B cell (primary cell): Measurements from ENCODE around the gene MRPS9. TPM values are rescaled to one million over a fixed set of nuclear protein-coding genes. Genes with fewer than 3 reads are reported as not detected.

Experiments
- ATAC-seq: fragments of 200-7000 bp; cut with Tn5 transposase; one replicate; pipeline ENCODE4 v1.10.0; 2021; ENCODE audit warnings: low read depth, mild to moderate bottlenecking, moderate number of reproducible peaks, moderate library complexity
- CTCF ChIA-PET: fragments of 350-600 bp; sonication (Branson Sonifier 250); formaldehyde crosslinking; loops from one replicate; lab custom pipeline; 2021; ENCODE audit warnings: antibody characterized with exemption, inconsistent platforms; lab: Charles Lee
- POLR2A ChIA-PET: fragments of 350-600 bp; sonication (Branson Sonifier 250); formaldehyde crosslinking; loops from one replicate; lab custom pipeline; 2021; ENCODE audit warnings: antibody characterized with exemption; lab: Charles Lee
- DNase-seq: peaks from one replicate; pipeline ENCODE4 v3.0.0; 2013
- H2AFZ ChIP-seq: 2 replicates; pipeline ENCODE4 v1.6.1; 2012; ENCODE audit warnings: mild to moderate bottlenecking, low read depth, low read length; ENCODE audit not compliant: insufficient read depth, poor library complexity, severe bottlenecking
- H3K27ac ChIP-seq, 2 donors: 1 replicate in 1 of 2; 2 replicates in 1 of 2; pipeline ENCODE4 v1.5.1; 2012 to 2013; ENCODE audit warnings: low read length in 2 of 2, mild to moderate bottlenecking in 2 of 2, moderate library complexity in 1 of 2
- H3K27me3 ChIP-seq, 4 experiments: fragments of 200-600 bp in 1 of 4; sonication (generic) in 1 of 4; replicated peaks in 1 of 4; 1 replicate in 2 of 4; 2 replicates in 2 of 4; pipeline versions ENCODE4 v1.6.1 to v1.7.0; 2013 to 2016; ENCODE audit warnings: low read length in 3 of 4, mild to moderate bottlenecking in 2 of 4, mixed read lengths in 1 of 4, moderate library complexity in 1 of 4; ENCODE audit not compliant: insufficient read depth in 4 of 4, control insufficient read depth in 3 of 4; ENCODE audit errors: control extremely low read depth in 1 of 4
- H3K36me3 ChIP-seq, 2 experiments: replicated peaks in 1 of 2; 1 replicate in 1 of 2; 2 replicates in 1 of 2; pipeline versions ENCODE4 v1.6.1 to v1.7.1; 2013; ENCODE audit warnings: low read length in 1 of 2; ENCODE audit not compliant: insufficient read depth in 2 of 2, control insufficient read depth in 1 of 2; ENCODE audit errors: control extremely low read depth in 1 of 2, extremely low read depth in 1 of 2
- H3K4me1 ChIP-seq, 2 donors: fragments of 200-600 bp in 1 of 2; sonication (generic) in 1 of 2; 1 replicate in 1 of 2; 2 replicates in 1 of 2; pipeline versions ENCODE4 v1.5.1 to v1.6.1; 2013 to 2017; ENCODE audit warnings: low read length in 2 of 2; ENCODE audit not compliant: control insufficient read depth in 2 of 2, insufficient read depth in 2 of 2
- H3K4me2 ChIP-seq: replicated peaks from 2 replicates; pipeline ENCODE3; 2012; ENCODE audit warnings: mild to moderate bottlenecking, low read depth, low read length; ENCODE audit not compliant: poor library complexity, severe bottlenecking
- H3K4me3 ChIP-seq, 5 experiments: fragments of 200-600 bp in 1 of 5; sonication (generic) in 1 of 5; 1 replicate in 3 of 5; 2 replicates in 2 of 5; pipeline versions ENCODE4 v1.5.1 to v1.7.0; 2011 to 2016; ENCODE audit warnings: low read length in 4 of 5, mild to moderate bottlenecking in 4 of 5, low read depth in 2 of 5, control low read depth in 1 of 5, moderate library complexity in 1 of 5; ENCODE audit not compliant: insufficient read depth in 1 of 5; ENCODE audit errors: control extremely low read depth in 1 of 5, extremely low read depth in 1 of 5
- H3K79me2 ChIP-seq: fragments of 200-600 bp; sonication (generic); one replicate; pipeline ENCODE4 v1.6.0; 2016; ENCODE audit warnings: low read length; ENCODE audit not compliant: control insufficient read depth, insufficient read depth
- H3K9ac ChIP-seq: fragments of 200-600 bp; sonication (generic); 2 replicates; pipeline ENCODE4 v1.6.1; 2017; ENCODE audit warnings: mild to moderate bottlenecking, low read length, moderate library complexity
- H3K9me3 ChIP-seq, 3 donors: one replicate each; pipeline versions ENCODE4 v1.6.1 to v1.7.1; 2013; ENCODE audit warnings: low read length in 2 of 3; ENCODE audit not compliant: control insufficient read depth in 2 of 3, insufficient read depth in 1 of 3; ENCODE audit errors: control extremely low read depth in 1 of 3
- H4K20me1 ChIP-seq: 2 replicates; pipeline ENCODE4 v1.6.0; 2012; ENCODE audit warnings: mild to moderate bottlenecking, low read length; ENCODE audit not compliant: insufficient read depth, control insufficient read depth, poor library complexity, severe bottlenecking
- H3K27ac Mint-ChIP-seq: one replicate; pipeline ENCODE4 v1.8.0; 2021; ENCODE audit warnings: mixed read lengths
- H3K27me3 Mint-ChIP-seq: one replicate; pipeline ENCODE4 v1.8.0; 2021; ENCODE audit warnings: mixed read lengths
- H3K4me1 Mint-ChIP-seq: one replicate; pipeline ENCODE4 v1.8.0; 2021; ENCODE audit warnings: mixed read lengths
- H3K4me3 Mint-ChIP-seq: one replicate; pipeline ENCODE4 v1.8.0; 2021; ENCODE audit warnings: mixed read lengths
- H3K9me3 Mint-ChIP-seq: one replicate; pipeline ENCODE4 v1.8.0; 2022; ENCODE audit warnings: mixed read lengths; ENCODE audit not compliant: insufficient read depth
- EZH2 ChIP-seq: IDR thresholded peaks from 2 replicates; pipeline ENCODE4 v1.6.1; 2012; ENCODE audit warnings: borderline replicate concordance, low read depth, mild to moderate bottlenecking, moderate library complexity, low read length; ENCODE audit not compliant: insufficient read depth, poor library complexity, severe bottlenecking
- WGBS: methylation state at CpG from one replicate; pipeline ENCODE4 v1.1.5; 2013; ENCODE audit warnings: missing lambda C conversion rate; ENCODE audit not compliant: insufficient coverage; 5-methylcytosine and 5-hydroxymethylcytosine counted together
- intact Hi-C: fragments of 100-400 bp; cut with micrococcal nuclease; formaldehyde crosslinking; loops from one replicate; pipeline ENCODE4 v1.10.0; 2022
- polyA plus RNA-seq: library from polyadenylated mRNA; depleted of rRNA; stranded (reverse); fragments of >200 nt; gene quantifications from 2 replicates; pipeline ENCODE4 v1.2.3, GENCODE V29; 2012
- total RNA-seq, 2 donors: library from RNA; stranded (reverse); fragments of 120-200 nt in 1 of 2; gene quantifications; 1 replicate in 1 of 2; 2 replicates in 1 of 2; pipeline versions ENCODE4 v1.2.3 to v1.2.4, GENCODE V29; 2013 to 2022
- TF ChIP-seq, protein P1 (sequence below): fragments of 200-600 bp; IDR thresholded peaks from one replicate; pipeline ENCODE4 v1.8.0; 2022; ENCODE audit warnings: antibody characterized with exemption, mild to moderate bottlenecking

The MRPS9 gene
- total and polyA plus RNA-seq, 2 donors (not counting 1 experiment from before 2014, with no cell fraction given): 13.0 to 19.8 TPM

DNA sequence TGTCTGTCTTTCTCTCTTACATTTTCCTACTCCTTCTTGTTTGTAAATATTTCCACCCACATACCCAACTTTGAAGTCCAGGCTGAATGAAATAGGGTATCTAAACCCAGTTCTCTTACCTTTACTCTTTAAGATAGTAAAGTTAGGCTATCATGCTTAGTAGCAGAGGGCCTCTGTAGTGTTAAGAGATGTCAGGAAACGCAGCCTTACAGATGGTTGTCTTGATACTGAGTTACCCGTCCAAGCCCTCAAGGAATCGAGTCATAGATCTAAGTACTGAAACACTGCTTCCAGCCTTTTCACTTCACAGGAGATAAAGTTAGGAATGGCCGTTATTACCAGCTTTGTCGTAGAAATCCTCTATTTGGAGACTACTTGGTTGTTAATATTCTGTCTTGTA is 24.3 kb downstream of the MRPS9 start:
- H3K4me1 ChIP-seq: no peaks in the 10 kb centered on the region
- no peak overlapping the region for H3K27ac ChIP-seq
- Mint-ChIP-seq H3K4me3 (no peak overlapping the region), H3K4me1 (peaks cover 5% of the 10 kb centered on the region), H3K9me3 (no peaks in the 10 kb centered on the region), H3K27ac (no peak overlapping the region), H3K27me3 (no peaks in the 10 kb centered on the region)
- intact Hi-C loops: no loop called here
- peaks cover 9% of the 10 kb centered on the region for H4K20me1 ChIP-seq
- no peak overlapping the region for H3K4me2 ChIP-seq
- CTCF ChIA-PET: no interaction called here
- no peaks in the 10 kb centered on the region for H3K27me3 ChIP-seq
- POLR2A ChIA-PET: no interaction called here
- no peak overlapping the region for H3K9ac ChIP-seq
- TF ChIP-seq EZH2: no peak
- TF ChIP-seq, protein P1, sequence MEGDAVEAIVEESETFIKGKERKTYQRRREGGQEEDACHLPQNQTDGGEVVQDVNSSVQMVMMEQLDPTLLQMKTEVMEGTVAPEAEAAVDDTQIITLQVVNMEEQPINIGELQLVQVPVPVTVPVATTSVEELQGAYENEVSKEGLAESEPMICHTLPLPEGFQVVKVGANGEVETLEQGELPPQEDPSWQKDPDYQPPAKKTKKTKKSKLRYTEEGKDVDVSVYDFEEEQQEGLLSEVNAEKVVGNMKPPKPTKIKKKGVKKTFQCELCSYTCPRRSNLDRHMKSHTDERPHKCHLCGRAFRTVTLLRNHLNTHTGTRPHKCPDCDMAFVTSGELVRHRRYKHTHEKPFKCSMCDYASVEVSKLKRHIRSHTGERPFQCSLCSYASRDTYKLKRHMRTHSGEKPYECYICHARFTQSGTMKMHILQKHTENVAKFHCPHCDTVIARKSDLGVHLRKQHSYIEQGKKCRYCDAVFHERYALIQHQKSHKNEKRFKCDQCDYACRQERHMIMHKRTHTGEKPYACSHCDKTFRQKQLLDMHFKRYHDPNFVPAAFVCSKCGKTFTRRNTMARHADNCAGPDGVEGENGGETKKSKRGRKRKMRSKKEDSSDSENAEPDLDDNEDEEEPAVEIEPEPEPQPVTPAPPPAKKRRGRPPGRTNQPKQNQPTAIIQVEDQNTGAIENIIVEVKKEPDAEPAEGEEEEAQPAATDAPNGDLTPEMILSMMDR: no peak
- H2AFZ ChIP-seq: no peak overlapping the region
- ATAC-seq (no peak), DNase-seq (no peak)
- no CpG with 5 or more reads among the region's 5 CpGs for WGBS
- no peaks in the 10 kb centered on the region for H3K9me3 ChIP-seq
- H3K79me2 ChIP-seq: peaks cover 24% of the 10 kb centered on the region
- H3K36me3 ChIP-seq: peaks cover 0 to 4% of the 10 kb centered on the region in 2 experiments
- H3K4me3 ChIP-seq: no peak overlapping the region

DNA sequence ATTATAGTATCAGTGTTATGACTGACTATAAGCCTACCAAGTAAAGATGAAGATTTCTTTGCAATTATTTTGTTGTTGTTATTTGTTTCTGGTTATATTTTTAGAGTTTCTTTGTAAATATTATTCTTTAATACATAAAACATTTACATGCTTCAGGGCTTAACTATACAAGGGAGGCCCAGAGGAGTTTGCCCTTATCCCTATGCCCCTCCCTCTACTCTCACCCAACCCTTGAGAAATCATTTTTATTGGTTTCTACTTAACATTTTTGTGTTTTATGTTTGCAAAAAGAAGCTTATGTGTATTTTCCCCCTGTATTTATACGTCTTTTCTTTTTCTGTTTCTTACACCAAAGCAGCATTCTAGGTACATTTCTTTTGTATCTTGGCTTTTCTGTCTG is 30.5 kb downstream of the MRPS9 start:
- no peaks in the 10 kb centered on the region for H3K4me1 Mint-ChIP-seq
- POLR2A ChIA-PET: no interaction called here
- no peaks in the 10 kb centered on the region for H3K9me3 Mint-ChIP-seq
- Histone ChIP-seq H3K79me2 (no peaks in the 10 kb centered on the region), H3K27me3 (no peaks in the 10 kb centered on the region), H3K27ac (no peak overlapping the region), H3K4me2 (no peak overlapping the region), H3K9me3 (no peaks in the 10 kb centered on the region), H2AFZ (no peak overlapping the region), H3K4me3 (no peak overlapping the region), H3K36me3 (peaks cover 0 to 4% of the 10 kb centered on the region in 2 experiments), H4K20me1 (no peaks in the 10 kb centered on the region), H3K9ac (no peak overlapping the region), H3K4me1 (no peaks in the 10 kb centered on the region)
- TF ChIP-seq EZH2: no peak
- TF ChIP-seq, protein P1: no peak
- intact Hi-C loops: no loop called here
- no peak overlapping the region for H3K27ac Mint-ChIP-seq
- no peak for DNase-seq
- CTCF ChIA-PET: no interaction called here
- H3K4me3 Mint-ChIP-seq: no peak overlapping the region
- ATAC-seq: no peak
- WGBS: no CpG with 5 or more reads among the region's 1 CpG
- no peaks in the 10 kb centered on the region for H3K27me3 Mint-ChIP-seq
